K562 treated with DMSO at 1 percent for 4 hours (cell line): Measurements from ENCODE around the gene HSPA1B. TPM values are rescaled to one million over a fixed set of nuclear protein-coding genes. Genes with fewer than 3 reads are reported as not detected.

Experiments used
- total RNA-seq: library from RNA; unstranded; fragments of 300-600 nt; gene quantifications from 2 replicates; pipeline ENCODE4 v1.2.3, GENCODE V29; 2022; ENCODE audit not compliant: insufficient read depth

HSPA1B gene
- total RNA-seq, result 595 and 769 TPM in 2 replicates

DNA sequence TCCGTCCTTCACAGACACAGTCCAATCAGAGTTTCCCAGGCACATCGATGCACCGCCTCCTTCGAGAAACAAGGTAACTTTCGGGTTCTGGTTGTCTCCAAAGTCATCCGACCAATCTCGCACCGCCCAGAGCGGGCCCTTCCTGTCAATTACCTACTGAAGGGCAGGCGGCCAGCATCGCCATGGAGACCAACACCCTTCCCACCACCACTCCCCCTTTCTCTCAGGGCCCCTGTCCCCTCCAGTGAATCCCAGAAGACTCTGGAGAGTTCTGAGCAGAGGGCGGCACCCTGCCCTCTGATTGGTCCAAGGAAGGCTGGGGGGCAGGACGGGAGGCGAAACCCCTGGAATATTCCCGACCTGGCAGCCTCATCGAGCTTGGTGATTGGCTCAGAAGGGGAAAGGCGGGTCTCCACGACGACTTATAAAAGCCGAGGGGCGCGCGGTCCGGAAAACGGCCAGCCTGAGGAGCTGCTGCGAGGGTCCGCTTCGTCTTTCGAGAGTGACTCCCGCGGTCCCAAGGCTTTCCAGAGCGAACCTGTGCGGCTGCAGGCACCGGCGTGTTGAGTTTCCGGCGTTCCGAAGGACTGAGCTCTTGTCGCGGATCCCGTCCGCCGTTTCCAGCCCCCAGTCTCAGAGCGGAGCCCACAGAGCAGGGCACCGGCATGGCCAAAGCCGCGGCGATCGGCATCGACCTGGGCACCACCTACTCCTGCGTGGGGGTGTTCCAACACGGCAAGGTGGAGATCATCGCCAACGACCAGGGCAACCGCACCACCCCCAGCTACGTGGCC lies at the start of gene HSPA1B:
Gene HSPA1B, plus strand, starts transcription at position 453 of the 794 bp plus-strand sequence. Its CDS starts 213 bp downstream, at position 666.

DNA sequence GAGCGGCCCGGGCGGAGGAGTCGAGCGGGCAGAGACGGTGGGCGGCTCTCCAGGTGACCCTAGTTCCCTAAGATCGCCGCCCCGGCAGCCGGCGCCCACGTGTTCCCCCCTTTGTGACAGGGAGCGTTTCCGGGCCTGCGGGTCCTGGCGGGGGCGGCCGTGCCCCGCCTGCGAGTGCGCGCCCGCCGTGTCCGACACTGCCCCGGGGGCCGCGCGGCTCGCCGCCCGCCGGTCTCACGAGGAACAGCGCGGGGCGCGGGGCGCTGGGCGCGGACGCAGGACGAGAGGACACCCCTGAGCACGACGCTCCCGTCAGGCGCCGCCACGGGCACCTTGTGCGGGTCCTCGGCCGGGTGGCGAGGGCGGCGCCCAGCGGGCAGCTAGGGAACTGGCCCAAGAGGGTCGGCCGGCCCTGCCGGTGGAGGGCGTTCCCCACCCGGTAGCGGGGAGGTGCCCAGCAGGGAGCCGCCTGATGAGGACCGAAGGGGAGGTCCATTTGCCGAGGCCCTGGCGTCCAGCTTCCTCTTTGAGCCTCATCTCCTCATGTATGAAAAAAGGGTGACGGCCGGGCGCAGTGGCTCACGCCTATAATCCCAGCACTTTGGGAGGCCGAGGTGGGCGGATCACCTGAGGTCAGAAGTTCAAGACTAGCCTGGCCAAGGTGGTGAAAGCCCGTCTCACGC lies 31.8 kb upstream of the HSPA1B start, which contains the start of gene VARS1:
Gene VARS1, minus strand, starts transcription at position 137 of the 683 bp plus-strand sequence. CDS start 535 bp downstream, outside the sequence.

DNA sequence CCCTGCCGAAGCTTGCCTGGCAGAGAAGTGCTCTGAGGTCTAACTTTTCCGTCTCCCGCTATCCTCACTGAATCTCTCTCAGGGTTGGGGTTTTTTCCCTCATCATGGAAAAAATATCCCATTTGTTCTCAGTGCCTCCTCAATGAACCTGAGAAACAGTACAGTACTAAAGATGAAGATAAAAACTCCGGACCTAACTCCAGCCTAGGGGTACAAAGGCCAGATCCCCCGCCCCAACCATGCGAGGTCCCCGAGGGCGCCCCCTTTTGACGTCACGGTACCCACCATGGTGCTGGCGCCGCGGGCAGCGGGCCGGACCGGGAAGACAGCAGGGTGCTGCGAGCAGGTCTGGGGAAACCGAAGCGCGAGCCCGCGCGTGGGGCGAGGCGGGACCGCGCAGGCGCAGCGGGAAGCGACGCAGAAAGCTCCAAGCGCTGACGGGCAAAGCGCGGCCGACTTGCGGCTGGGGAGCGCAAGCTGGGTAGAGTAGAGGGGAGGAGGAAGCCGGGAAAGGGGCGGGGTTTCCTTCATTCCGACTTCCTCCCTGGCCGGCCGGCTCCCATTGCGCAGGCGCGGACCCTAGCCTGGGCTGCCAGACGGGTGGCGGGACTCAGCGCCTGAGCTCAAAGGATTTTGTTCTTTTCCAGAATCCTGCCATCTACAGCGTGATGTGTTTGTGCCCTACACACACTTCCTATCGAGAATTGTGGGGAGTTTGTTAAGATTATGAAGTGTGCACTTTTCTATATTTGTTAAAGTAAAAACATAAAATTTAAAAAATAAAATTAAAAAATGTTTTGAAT lies 20.9 kb upstream of the HSPA1B start, which contains the start of gene LSM2:
Gene LSM2, minus strand, starts transcription at position 497 of the 803 bp plus-strand sequence. Its CDS starts 209 bp downstream, at position 288.

DNA sequence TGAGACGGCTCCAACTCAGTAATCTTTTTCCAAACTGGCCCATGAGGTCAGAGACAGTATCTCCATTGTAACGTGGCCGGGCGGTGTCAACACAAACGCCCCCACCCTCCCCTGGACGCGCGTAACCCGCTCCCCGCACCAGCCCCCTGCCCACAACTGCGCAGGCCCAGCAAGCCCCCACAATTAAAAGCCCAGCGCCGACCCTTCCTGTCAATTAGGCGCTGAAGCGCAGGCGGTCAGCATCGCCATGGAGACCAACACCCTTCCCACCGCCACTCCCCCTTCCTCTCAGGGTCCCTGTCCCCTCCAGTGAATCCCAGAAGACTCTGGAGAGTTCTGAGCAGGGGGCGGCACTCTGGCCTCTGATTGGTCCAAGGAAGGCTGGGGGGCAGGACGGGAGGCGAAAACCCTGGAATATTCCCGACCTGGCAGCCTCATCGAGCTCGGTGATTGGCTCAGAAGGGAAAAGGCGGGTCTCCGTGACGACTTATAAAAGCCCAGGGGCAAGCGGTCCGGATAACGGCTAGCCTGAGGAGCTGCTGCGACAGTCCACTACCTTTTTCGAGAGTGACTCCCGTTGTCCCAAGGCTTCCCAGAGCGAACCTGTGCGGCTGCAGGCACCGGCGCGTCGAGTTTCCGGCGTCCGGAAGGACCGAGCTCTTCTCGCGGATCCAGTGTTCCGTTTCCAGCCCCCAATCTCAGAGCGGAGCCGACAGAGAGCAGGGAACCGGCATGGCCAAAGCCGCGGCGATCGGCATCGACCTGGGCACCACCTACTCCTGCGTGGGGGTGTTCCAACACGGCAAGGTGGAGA lies 12.3 kb upstream of the HSPA1B start, which contains the start of the genes HSPA1A and HSPA1L:
Gene HSPA1A, plus strand, starts transcription at position 519 of the 814 bp plus-strand sequence. Its CDS starts 214 bp downstream, at position 733.
Gene HSPA1L, minus strand, starts transcription at position 259 of the 814 bp plus-strand sequence. CDS start 3,311 bp downstream, outside the sequence.

DNA sequence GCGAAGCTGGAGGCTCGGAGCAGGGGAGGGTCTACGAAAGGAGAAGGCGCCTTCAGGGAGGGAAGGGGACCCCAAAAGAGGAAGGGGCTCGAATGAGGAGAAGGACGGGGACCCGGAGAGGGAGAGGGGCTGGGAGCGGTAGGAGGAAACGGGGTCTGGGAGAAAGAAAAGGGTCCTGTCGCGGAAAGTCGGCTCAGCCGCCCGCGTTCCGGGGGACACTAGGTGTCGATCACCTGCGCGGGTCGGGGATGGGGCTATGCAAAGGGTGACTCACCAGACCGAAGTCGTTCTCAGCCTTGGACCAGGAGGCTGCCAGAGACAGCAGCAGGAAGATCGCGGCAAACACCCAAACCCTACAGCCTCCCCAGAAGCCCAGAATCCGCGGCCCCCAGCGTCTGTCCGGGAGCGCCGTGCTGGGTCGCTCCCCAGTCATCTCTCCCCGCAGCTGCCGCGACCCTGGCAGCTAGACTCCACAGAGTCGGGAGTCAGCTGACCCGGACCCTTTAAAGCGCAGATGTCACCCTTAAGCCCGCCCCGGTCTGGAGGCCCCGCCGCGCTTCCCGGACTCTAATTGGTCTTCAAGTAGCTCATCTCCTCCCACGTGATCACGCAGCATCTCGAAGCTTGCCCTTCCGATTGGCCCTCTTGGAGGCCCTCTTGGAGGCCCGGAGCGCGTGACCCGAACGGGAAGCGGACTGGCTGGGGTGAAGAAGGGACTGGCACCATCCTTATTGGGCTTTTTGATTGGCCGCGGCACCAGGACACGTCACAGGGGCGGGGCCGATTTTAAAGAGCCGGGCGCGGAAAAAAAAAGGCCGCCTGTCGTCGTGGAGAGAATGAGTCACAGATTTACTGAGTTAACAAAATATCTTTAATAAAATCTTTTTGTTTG lies 35.1 kb downstream of the HSPA1B start, which contains the start of gene NEU1:
Gene NEU1, minus strand, starts transcription at position 478 of the 892 bp plus-strand sequence. Its CDS starts 45 bp downstream, at position 433.

DNA sequence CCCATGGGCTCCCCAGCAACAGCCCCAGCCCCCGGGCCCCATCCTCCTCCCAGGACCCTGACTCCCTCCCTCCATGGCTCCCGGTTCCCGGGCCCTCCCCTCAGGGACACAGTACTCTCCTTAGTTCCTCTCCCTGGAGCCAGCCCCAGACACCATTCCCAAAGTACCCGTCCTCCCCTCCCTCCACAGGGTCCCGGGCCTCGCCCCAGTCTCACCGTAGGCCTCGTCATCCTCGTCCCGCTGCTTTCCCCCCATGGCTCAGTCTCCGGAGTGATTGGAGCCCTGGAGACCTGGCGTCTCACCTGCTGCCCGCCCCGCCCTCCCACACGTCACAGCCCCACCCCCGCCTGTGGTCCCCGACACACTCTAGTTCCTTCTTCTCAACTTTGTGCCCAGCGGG lies 51.2 kb downstream of the HSPA1B start, which contains the start of gene SLC44A4:
Gene SLC44A4, minus strand, starts transcription at position 272 of the 400 bp plus-strand sequence. Its CDS starts 17 bp downstream, at position 255.

Other genes with a start within 250 kb of the HSPA1B start
- not detected in 2 replicates for gene LTB, start 245.3 kb upstream of the HSPA1B start, total RNA-seq
- 8.0 and 9.8 TPM in 2 replicates for gene LST1, start 241.5 kb upstream of the HSPA1B start, total RNA-seq
- 1.7 TPM in 1 of 2 replicates, not detected in the other for gene NCR3, start 234.7 kb upstream of the HSPA1B start, total RNA-seq
- 26.7 and 27.1 TPM in 2 replicates for gene AIF1, start 212.5 kb upstream of the HSPA1B start, total RNA-seq
- 185 and 248 TPM in 2 replicates for gene PRRC2A, start 207.0 kb upstream of the HSPA1B start, total RNA-seq
- gene BAG6, start 175.1 kb upstream of the HSPA1B start, total RNA-seq, result 380 and 409 TPM in 2 replicates
- 8.4 and 11.2 TPM in 2 replicates for gene APOM, start 171.8 kb upstream of the HSPA1B start, total RNA-seq
- gene C6orf47, start 167.0 kb upstream of the HSPA1B start, total RNA-seq, result 17.7 and 18.6 TPM in 2 replicates
- 23.4 and 36.8 TPM in 2 replicates for gene GPANK1, start 162.7 kb upstream of the HSPA1B start, total RNA-seq
- gene CSNK2B, start 161.7 kb upstream of the HSPA1B start, total RNA-seq, result 613 and 654 TPM in 2 replicates
- gene LY6G5B, start 157.8 kb upstream of the HSPA1B start, total RNA-seq, result 5.0 and 12.4 TPM in 2 replicates
- 3.4 TPM in 1 of 2 replicates, not detected in the other for gene LY6G5C, start 146.7 kb upstream of the HSPA1B start, total RNA-seq
- 91.1 and 99.5 TPM in 2 replicates for gene ABHD16A, start 124.4 kb upstream of the HSPA1B start, total RNA-seq
- gene LY6G6F, start 120.9 kb upstream of the HSPA1B start, total RNA-seq, result not detected in 2 replicates
- not detected in 2 replicates for gene LY6G6D, start 112.4 kb upstream of the HSPA1B start, total RNA-seq
- not detected in 2 replicates for gene LY6G6C, start 106.0 kb upstream of the HSPA1B start, total RNA-seq
- 0.51 TPM in 1 of 2 replicates, not detected in the other for gene MPIG6B, start 104.4 kb upstream of the HSPA1B start, total RNA-seq
- gene DDAH2, start 98.4 kb upstream of the HSPA1B start, total RNA-seq, result 66.8 and 75.1 TPM in 2 replicates
- gene CLIC1, start 91.2 kb upstream of the HSPA1B start, total RNA-seq, result 1,213 and 1,370 TPM in 2 replicates
- gene MSH5, start 87.7 kb upstream of the HSPA1B start, total RNA-seq, result 22.0 and 30.3 TPM in 2 replicates
- gene SAPCD1, start 65.1 kb upstream of the HSPA1B start, total RNA-seq, result 2.6 and 8.2 TPM in 2 replicates
- 5.4 and 5.6 TPM in 2 replicates for gene VWA7, start 50.4 kb upstream of the HSPA1B start, total RNA-seq
- gene VARS1, start 32.0 kb upstream of the HSPA1B start, total RNA-seq, result 147 and 165 TPM in 2 replicates
- gene LSM2, start 20.8 kb upstream of the HSPA1B start, total RNA-seq, result 139 and 155 TPM in 2 replicates
- gene HSPA1L, start 12.5 kb upstream of the HSPA1B start, total RNA-seq, result 2.5 and 2.8 TPM in 2 replicates
- gene HSPA1A, start 12.2 kb upstream of the HSPA1B start, total RNA-seq, result 641 and 912 TPM in 2 replicates
- gene NEU1, start 35.1 kb downstream of the HSPA1B start, total RNA-seq, result 232 TPM in 2 replicates
- gene SLC44A4, start 51.3 kb downstream of the HSPA1B start, total RNA-seq, result 12.7 and 13.4 TPM in 2 replicates
- 61.5 and 78.2 TPM in 2 replicates for gene EHMT2, start 70.0 kb downstream of the HSPA1B start, total RNA-seq
- gene ZBTB12, start 74.3 kb downstream of the HSPA1B start, total RNA-seq, result 6.4 and 10.3 TPM in 2 replicates
- 8.3 and 9.1 TPM in 2 replicates for gene C2, start 100.0 kb downstream of the HSPA1B start, total RNA-seq
- gene CFB, start 118.4 kb downstream of the HSPA1B start, total RNA-seq, result 3.8 TPM in 1 of 2 replicates, not detected in the other
- gene NELFE, start 131.2 kb downstream of the HSPA1B start, total RNA-seq, result 78.2 and 128 TPM in 2 replicates
- gene SKIC2, start 131.4 kb downstream of the HSPA1B start, total RNA-seq, result 43.6 and 60.1 TPM in 2 replicates
- gene DXO, start 144.4 kb downstream of the HSPA1B start, total RNA-seq, result 16.6 and 24.1 TPM in 2 replicates
- 4.3 and 10.0 TPM in 2 replicates for gene C4A, start 154.3 kb downstream of the HSPA1B start, total RNA-seq
- gene C4B, start 187.1 kb downstream of the HSPA1B start, total RNA-seq, result 3.6 and 8.2 TPM in 2 replicates
- 0.98 and 1.1 TPM in 2 replicates for gene CYP21A2, start 210.7 kb downstream of the HSPA1B start, total RNA-seq